ENCODE results near the gene GZMA. TPM values are rescaled to one million over a fixed set of nuclear protein-coding genes. Genes with fewer than 3 reads are reported as not detected.
"Not testable (repeated sequence)": the region's sequence is repeated elsewhere in the genome, so short reads cannot be mapped to it uniquely, and the experiment has no call there.

The GZMA gene
- not detected in 2 replicates for total RNA-seq (2014; rRNA removed)
- not detected for polyA plus RNA-seq (2012)

DNA sequence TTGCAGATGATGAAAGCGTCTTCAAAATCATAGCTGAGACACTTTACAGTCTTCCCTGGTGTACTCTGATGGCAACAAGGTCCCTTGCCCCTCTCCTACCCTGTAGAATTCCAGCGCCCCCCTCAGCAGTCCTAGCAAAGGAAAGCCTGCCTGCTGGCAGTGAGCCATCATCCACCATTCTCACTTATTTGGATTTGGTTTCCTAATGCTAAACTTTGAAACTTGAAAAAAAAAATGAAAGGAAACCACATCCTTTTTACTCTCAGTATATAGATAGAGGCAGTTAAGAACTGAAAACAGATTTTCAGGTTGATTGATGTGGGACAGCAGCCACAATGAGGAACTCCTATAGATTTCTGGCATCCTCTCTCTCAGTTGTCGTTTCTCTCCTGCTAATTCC is at the start of gene GZMA:
Gene GZMA (plus strand): TSS at position 299 of the 400 bp plus-strand sequence. CDS start 37 bp downstream, at position 336.
- no peak for DNase-seq (ENCODE audit: low read depth)

DNA sequence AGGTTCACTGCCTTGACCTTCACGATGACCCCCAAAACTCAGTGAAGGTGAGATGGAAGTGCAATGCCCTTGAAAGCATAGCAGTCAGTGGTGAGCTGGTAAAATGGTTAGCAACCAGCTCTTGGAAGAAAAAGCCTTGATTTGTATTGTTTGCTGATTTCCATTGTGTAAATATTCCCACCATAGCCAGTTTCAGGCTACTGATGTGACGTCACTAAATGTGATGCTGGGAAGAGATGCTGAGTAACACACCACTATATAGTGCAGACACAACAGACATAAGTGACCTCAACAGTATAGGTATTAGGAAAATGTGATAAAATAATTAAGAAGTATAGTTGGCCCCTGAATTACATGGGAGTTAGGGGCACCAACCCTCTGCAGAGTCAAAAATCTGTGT is 47.3 kb upstream of the GZMA start:
- DNase-seq (ENCODE audit: low read depth): no peak

DNA sequence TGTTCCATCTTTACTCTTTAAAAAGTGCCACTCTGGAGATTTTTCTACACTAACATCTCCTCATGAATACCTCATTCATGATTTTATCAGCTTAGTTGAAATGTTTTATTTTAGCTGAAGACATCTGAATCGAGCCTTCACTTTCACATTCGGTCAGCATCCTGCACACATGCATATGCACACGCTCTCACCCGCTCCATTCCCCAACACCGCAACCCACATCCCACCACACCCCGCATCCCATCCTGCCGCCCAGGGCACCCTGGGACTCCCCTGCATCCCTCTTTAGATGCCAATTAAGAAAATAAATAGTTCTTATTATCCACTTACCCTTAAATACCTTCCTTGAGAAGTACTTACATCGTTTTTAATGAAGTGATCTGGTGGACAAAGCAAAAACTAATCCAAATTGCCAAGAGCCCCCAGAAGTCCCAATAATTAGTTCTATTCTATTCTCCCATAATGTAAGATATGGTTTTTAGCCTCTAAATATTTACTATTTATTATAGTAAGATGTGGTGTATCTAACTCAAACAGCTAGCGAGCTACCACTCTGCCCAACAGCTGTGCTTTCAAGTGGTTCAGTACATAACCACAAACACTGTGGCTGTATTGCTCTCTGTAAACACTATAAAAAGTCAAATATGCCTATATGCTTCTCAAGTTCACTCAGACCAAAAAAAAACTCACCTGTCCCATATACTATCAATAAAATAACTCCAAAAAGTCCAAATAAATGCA is 40.2 kb upstream of the GZMA start:
- DNase-seq (ENCODE audit: low read depth): peak; percentile 50

DNA sequence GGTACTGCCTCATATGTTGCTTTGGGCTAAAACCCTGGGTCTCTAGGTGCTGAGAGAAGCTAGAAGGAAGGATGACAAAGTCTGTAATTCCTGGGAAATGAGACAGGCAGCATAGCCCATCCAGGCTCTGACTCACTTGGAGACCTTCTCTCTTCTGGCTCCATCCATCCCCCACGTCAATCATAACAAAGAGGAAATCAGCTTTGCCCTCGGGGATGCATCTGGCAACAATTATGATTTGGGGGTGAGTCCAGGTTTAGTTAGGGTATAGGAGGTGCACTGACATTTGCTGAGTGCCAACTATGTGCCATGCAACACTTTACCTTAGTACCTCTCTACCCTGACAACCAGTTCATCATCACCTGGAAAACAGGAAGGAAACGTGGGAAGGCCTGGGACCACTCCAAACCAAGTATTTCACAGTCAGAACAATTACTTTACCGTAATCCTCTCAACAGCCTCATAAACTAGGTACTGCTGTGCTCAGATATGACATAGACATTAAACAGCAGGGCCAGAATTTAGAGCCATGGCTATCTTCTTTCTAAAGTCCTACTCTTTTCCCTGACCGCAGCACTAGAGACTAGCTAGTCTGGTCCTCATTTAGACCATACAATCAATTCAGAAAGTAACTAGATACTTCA is 39.1 kb upstream of the GZMA start:
- no peak for DNase-seq (ENCODE audit: low read depth)

DNA sequence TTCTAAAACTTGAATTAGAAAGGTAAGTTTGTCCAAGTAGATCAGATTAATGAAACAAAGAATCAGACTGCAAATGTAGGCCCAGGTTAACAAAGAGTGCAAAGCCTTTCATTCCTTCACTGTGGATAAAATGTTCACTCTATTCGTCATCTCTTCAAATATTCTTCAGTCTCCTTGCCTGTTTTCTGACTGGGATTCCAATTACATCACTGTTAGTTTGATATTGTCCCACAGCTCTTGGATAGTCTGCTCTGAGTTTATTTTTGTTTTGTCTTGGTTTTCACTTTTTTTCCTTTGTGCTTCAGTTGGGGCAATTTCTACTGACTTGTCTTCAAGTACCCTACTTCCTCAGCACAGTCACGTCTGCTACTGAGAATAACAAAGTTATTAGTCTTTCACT is 38.5 kb upstream of the GZMA start:
- no peak for DNase-seq (ENCODE audit: low read depth)

DNA sequence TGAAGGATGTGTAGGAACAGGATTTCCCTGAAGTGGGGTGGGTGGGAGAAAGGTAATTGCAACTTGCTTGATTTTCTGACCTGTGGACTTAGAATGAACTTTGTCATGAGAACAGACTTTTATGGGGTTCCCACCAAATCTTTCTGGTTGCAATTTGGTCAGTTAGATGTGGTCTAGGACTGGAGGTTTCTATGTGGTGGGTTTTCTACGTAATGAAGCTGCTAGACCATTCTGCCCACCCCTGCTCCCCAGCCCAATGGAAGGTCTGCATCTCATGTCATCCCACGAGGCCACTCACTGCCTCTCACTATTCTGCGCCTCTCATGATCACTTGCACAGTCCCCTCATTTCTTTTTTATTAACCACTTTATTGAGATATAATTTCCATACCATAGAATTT is 37.9 kb upstream of the GZMA start:
- DNase-seq (ENCODE audit: low read depth): no peak

DNA sequence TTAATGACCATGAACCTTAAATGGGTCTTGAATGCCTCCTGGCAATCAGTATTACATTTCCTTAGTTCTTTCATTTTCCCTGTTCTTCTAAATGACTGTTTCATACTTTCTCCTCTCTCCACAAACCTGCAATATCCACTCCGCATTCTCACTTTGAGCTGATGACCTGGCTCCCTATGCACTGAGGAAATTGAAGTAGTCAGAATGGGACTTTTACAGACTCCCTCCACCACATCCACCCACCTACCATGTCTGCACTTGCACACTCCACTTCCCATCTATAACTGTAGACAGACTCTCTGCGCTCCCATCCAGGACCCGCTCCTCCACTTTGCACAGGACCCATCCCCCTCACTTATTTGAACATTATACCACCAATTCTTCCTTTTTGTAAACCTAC is 36.2 kb upstream of the GZMA start:
- no peak for DNase-seq (ENCODE audit: low read depth)

DNA sequence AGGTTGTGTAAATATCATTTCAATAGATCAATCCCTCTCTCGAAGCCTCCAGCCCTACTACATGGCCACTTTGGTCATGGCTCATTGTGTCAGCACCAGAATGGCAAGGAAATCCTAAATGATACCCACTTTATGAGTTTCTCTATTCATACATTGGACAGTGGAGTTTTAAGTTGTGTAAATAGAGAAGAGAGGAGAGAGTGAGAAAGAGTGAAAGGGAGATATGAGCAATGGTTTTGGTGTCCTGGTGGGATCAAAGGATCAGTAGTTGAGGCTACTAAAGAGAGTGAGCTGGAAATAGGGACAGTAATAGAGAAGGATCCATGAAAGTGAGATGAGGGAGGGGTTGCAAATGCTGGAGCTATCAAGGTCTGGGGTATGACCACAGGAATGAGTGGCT is 31.5 kb upstream of the GZMA start:
- DNase-seq (ENCODE audit: low read depth): no peak

DNA sequence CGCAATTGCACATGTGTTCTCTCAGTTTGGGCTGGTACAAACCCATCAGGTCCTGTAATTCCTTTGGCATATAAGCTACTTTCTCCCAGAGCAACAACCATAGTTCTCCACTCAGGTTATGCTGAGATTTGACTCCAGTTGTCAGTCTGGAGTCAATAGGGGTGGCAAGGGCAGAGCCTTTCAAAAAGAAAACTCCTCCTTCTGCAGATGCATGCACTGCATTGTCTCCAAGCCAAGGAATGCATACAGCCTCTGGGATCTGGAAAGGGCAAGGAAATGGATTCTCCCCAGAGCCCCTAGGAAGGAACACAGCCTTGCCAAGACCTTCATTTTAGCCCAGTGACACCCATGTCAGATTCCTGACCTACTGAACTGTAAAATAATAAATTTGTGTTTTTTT is 31.0 kb upstream of the GZMA start:
- no peak for DNase-seq (ENCODE audit: low read depth)

DNA sequence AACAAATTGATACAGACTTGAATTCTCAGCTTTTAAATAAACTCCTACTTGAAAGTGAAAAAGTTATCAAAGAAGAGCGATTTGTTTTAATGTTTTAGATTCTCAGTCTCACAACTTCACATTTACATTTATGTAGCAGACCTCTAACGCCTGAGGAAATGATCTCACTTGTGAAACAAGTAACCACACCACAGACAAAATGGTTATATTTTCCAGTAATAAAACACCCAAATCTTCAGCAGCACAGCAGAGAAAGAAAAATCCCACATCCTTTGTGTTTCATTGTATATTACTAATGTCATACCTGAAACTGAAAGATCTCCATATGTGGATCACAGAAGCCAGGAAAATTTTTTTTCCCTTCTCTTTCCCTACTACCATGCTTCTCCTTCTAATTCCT is 29.8 kb upstream of the GZMA start:
- DNase-seq (ENCODE audit: low read depth): no peak

DNA sequence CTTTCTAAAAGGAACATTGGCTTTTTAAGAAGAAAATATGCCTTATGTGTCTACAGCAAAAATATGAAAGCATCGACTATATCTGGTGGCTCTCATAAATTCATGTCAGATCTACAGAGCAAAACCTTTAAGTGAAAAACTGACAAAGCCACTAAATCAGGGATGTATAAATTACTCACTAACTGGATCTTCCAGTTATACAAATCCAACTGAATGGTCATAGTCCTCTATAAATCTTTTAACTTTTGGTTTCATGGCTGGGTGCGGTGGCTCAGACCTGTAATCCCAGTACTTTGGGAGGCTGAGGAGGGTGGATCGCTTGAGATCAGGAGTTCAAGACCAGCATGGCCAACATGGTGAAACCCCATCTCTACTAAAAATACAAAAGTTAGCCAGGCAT is 29.2 kb upstream of the GZMA start:
- no peak for DNase-seq (ENCODE audit: low read depth)

DNA sequence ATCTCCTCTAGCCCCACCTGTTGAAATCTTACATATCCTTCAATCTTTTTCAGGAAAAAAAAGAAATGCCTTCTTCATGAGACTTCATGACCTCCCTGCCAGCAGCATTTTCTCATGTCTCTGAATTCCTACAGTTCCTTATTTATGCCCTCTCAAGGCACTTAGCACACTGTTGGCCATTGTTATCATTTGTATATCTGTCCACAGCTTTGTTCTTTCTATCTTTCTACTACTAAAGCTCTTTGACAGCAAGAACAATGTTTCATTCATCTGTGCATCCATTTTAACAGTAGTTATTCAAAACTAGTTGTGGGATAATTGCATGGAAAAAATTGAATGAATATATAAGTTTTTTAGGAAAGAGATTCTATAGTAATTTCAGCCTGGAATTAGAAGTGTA is 20.9 kb upstream of the GZMA start:
- DNase-seq (ENCODE audit: low read depth): no peak

DNA sequence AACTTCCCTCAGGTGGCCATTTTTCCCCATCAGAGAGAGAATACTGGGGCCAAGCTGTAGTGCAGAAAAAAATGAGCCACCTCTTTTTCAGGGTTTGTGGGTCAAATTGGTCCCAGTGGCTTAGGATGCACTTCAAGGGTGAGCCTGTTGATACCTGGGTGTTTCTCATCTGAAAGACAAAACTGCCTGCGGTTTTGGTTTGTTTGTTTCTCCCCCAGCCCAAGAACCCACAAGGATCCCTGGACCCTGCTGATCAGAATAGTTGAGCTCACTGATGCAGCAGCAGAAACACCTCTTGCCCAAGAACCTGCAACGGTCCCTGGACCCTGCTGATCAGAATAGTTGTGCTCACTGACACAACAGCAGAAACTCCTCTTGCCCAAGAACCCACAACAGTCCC is 13.1 kb upstream of the GZMA start:
- not testable (repeated sequence) for DNase-seq (ENCODE audit: low read depth)

DNA sequence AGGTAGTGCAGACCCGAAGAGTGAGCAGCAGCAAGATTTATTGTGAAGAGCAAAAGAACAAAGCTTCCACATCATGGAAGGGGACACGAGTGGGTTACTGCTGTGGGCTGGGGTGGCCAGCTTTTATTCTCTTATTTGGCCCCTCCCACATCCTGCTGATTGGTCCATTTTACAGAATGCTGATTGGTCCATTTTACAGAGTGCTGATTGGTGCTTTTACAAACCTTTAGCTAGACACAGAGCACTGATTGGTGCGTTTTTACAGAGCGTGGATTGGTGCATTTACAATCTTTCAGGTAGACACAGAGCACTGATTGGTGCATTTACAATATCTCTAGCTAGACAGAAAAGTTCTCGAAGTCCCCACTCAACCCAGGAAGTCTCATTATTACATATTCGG is 11.4 kb upstream of the GZMA start:
- not testable (repeated sequence) for DNase-seq (ENCODE audit: low read depth)

DNA sequence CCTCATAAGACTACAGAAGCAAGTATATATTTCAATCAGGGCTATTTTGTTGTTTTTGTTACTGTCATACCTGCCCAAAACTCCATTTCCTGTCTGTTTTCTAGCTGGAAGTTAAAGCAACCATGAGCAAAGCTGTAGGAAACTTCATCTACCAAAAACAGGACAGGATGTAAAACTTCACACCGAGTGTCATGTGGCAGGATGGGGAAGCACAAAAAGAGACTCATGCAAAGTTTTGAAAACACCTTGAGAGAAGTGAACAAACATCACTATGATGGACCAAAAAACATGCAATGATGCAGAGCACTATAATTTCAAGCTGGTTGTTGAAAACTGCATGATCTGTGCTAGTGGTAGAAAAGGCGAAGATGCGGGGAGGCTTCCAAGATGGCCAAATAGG is 6.3 kb upstream of the GZMA start:
- DNase-seq (ENCODE audit: low read depth): no peak

DNA sequence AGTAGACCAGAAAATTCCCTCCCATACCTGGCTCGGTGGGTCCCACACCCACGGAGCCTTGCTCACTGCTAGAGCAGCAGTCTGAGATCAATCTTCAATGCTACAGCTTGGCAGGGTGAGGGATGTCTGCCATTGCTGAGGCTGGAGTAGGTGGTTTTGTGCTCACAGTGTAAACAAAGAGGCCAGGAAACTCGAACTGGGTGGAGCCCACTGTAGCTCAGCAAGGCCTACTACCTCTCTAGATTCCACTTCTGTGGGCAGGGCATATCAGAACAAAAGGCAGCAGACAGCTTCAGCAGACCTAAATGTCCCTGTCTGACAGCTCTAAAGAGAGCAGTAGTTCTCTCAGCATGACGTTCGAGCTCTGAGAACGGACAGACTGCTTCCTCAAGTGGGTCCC is 5.6 kb upstream of the GZMA start:
- no peak for DNase-seq (ENCODE audit: low read depth)

DNA sequence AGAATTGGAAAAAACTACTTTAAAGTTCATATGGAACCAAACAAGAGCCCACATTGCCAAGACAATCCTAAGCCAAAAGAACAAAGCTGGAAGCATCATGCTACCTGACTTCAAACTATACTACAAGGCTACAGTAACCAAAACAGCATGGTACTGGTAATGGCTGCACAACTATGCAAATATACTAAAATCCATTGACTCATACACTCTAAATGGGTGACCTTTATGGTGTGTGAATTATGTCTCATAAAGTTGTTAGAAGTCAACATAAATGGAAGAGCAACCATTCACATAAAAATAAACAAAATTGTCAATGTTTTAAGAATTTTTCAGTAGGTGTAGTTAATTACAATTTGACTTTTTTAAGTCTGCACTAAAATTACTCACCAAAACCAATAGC is 1.3 kb upstream of the GZMA start:
- not testable (repeated sequence) for DNase-seq (ENCODE audit: low read depth)

DNA sequence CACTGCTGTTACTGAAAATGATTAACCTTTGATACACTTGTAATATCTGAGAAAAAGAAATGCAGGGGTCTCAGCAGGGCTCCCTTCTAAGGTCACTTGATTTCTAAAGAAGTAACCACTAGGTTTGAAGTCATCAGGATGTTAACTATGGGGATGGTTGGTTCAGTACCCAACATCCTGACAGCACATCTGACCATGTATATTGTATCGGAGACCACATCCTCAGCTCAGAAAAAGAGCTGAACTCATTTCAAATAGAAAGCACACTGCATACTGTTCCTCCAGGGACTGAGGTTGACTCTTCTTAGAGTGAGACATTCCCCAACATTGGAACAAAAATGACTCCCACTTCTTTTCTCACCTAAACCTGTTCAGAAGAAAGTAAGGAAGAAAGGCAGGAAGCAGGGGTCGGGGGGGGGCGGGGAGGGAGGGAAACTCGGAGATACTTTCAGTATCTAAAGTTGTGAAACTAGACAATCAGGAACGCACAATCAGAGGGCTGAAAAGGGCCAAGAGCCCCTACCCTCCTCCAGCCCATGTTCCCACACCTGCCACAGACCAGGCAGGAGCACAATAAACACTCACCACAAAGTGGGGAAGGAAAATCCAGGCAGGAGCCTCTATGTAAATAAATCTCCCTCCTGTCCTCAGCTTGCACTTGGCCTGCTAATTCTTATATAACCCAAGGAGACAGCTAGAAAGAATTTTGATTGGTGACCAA is 730 bp upstream of the GZMA start:
- DNase-seq (ENCODE audit: low read depth): no peak

DNA sequence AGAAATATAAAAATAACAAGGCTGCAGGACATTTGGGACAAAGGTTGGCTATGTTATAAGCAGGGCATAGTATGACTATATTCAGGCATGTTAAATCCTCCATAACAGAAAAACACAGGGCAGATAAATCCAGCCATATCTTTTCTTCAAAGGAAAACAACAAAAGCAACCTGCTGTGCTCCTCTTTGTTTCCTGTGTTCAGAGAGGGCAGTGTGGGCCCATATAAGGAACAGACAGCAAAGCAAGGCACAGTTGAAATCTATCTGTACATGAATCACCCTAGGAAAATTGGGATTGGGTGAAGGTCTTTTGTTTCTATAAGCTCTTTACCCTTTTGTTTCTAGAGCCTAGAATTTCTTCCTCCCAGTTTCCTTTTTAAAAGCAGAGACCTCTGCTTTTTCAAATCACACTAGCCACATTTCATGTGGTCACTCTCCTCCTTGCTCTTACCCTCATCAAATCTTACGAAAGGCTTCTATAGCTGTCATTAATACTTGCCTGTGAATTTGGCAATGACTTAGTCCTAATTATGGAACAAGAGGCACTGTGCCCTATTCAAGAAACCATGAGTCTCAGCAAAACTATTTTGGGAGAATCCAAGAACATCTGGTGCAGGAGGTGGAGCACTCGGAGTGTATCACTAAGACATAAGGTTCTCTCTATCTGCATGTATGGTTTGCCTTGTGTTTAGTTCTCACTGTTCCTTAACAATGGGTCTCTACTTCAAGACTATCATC is 1.8 kb downstream of the GZMA start:
- DNase-seq (ENCODE audit: low read depth): peak; percentile 2

DNA sequence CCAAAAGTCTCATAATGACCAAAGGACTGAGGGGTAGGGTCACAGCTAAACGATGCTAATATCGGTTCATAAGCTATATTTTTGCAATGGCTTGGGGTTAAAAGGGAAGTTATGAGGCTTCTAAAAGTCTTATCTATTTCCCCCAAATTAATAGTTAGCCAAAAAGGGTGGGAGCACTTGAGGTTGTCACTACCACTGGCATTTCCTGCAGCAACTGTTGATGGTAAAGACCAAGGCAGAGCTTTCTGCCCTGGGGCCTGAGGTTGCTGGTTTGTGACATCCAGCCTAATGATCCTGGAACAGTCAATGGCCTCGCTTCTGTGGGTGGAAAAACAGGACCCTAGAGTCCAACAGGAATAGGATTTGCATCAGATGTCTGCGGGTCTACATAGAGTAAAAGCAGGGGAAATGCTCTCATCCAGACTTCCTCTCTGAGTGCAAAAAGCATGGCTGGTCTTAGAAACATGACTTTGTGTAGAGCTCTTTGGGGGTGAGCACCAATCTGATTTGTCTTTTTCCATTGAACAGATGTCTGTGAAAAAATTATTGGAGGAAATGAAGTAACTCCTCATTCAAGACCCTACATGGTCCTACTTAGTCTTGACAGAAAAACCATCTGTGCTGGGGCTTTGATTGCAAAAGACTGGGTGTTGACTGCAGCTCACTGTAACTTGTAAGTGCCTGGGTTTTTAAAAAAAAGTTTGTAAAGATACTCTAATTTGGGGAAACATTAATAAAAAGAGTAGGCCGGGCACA is 2.7 kb downstream of the GZMA start:
- no peak for DNase-seq (ENCODE audit: low read depth)

DNA sequence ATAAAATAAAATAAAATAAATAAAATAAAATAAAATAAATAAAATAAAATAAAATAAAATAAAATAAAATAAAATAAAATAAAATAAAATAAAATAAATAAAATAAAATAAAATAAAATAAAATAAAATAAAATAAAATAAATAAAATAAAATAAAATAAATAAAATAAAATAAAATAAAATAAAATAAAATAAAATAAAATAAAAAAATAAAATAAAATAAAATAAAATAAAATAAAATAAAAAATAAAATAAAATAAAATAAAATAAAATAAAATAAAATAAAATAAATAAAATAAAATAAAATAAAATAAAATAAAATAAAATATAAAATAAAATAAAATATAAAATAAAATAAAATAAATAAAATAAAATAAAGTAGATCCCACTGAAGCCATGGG is 3.5 kb downstream of the GZMA start:
- DNase-seq (ENCODE audit: low read depth): not testable (repeated sequence)

Data from LHCN-M2 (cell line).